GM08714 (cell line): ENCODE results near the gene CDKAL1.
"Not testable (repeated sequence)": the region's sequence is repeated elsewhere in the genome, so short reads cannot be mapped to it uniquely, and the experiment has no call there.

ENCODE experiments used
- H3K4me3 ChIP-seq: fragments of 200-500 bp; sonication (Bioruptor generic); 2 replicates; pipeline ENCODE4 v1.5.1; 2014; ENCODE audit warnings: mild to moderate bottlenecking, low read length, inconsistent platforms
- ZNF274 ChIP-seq: IDR thresholded peaks from 2 replicates; pipeline ENCODE4 v1.6.1; 2012; ENCODE audit warnings: mild to moderate bottlenecking, low read depth, low read length

Gene CDKAL1

DNA sequence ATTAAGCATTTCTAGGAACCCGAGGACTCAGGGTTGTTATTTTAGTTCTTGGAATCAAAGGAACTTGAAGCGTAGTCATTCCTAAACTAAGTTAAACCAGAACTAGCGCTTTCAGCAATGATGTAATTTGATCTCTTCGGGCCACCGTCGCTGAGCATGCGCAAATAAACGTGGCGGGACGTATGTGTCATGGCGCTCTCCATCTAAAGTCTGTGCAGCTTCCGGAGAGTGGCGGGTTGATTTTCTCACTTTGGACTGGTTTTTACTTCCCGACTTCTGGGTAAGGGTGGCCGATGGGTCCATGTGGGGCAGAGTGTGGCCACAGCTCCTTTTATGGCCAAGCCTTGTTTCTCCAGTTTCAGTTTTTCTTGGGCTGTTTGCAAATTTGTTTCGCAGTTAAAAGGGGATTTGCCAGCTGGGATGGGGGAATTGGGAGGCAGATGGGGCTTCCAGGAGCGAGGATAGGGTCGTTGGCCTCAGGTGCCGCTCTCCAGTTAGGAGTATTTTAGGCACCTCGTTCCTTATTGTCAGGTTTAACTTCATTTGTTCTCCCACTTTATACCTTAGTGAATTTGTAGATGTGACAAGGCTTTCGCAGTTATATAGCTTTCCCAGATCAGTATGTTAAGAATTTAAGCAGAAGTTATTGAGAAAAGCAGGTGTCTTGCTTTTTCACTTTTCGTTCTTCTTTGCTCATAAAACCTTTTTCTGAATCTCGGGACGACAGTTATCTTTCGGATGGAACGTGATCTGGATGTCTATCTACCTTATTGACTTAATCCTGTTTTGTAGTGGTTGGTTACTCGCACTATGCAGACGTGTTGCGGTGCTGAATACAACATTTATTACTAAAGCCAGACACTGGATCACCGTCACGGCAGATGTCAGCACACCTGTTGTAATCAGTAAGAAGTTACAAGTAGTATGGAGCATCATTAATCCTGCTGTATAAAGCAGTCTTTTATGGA is at the start of gene CDKAL1:
Gene CDKAL1, plus strand, starts transcription at position 163 of the 968 bp plus-strand sequence. CDS start 11,894 bp downstream, outside the sequence.
- peak within 1 kb of the TSS; percentile 94 for H3K4me3 ChIP-seq
- no peak for TF ChIP-seq ZNF274

- H3K4me3 ChIP-seq = no peak overlapping the region
- no peak for TF ChIP-seq ZNF274
Measured at GRCh38 chr6:20486641-20487040, 47.6 kb upstream of the CDKAL1 start.

DNA sequence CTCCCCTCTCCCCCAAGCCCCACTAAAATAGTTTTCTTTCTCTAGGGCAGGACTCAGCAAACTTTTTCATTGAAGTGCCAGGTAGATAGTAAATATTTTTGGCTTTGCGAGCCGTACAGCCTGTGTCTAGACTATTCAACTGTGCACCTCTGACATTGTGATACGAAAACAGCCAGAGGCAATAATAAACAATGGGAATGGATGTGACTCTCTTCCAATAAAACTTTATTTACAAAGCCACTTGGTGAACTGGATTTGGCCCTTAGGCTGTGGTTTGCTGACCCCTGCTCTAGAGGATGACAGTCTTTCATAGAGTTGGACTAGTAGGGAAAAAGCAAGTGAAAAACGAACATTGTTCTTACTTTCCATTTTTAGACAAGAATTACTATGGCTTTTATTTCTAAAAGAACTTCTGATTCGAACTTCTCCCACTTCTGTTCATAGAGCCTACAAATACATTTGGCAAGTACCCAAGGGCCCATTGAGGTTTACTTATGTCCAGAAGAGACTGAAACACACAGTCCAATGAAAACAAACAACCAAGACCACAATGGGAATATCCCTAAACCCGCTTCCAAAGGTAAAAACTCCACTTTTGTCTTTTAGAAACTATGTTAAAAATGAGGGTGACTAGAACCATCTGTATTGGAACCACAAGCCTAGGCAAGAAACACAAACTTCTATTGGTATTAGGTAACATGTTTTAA is 46.4 kb upstream of the CDKAL1 start:
- no peak for TF ChIP-seq ZNF274
- no peak overlapping the region for H3K4me3 ChIP-seq

- no peak for TF ChIP-seq ZNF274
Measured at GRCh38 chr6:20490591-20490990, 43.7 kb upstream of the CDKAL1 start.

DNA sequence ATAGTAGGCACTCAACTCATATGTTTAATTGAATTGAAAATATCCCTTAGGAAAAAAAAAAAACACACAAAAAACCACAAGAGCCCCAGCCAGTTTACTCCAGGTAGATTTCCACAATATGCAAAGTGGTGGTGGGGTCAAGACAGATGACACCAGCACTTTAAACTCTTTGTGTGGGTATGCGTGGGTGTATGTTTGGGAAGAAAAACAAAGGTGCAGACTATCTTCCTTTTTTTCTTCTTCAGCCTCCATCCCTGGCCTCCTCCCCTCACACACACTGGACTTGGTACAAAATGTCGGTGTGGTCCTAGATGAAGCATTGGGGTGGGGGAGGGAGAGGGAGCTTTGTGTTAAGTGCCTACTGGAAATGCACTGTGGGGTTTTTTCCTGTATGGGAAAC is 42.2 kb upstream of the CDKAL1 start:
- no peak for TF ChIP-seq ZNF274
- H3K4me3 ChIP-seq = no peak overlapping the region

More at GRCh38 chr6:20490591-20490990, 43.7 kb upstream of the CDKAL1 start:
- no peak overlapping the region for H3K4me3 ChIP-seq

GRCh38 chr6:20497216-20498040 is 36.8 kb upstream of the CDKAL1 start:
- H3K4me3 ChIP-seq = no peak overlapping the region
- TF ChIP-seq ZNF274 = no peak

GRCh38 chr6:20498041-20498385 is 36.2 kb upstream of the CDKAL1 start:
- no peak for TF ChIP-seq ZNF274
- no peak overlapping the region for H3K4me3 ChIP-seq

GRCh38 chr6:20509212-20509611 is 25.0 kb upstream of the CDKAL1 start:
- H3K4me3 ChIP-seq = no peak overlapping the region
- no peak for TF ChIP-seq ZNF274

DNA sequence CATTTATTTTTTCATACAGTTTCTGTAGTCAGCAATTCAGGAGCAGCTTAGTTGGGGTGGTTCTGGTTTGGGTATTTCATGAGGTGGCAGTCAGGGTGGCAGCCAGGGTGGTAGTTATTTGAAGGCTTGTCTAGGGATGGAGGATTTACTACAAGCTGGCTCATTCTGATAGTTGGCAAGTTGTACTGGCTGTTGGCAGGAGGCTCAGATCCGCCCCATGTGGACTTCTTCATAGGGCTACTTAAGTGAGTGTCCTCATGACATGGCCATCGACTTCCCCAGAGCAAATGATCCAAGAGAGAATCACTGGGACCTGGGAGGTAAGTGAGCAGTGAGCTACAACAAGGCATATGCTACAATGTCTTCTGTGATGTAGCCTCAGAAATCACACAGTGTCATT is 22.4 kb upstream of the CDKAL1 start:
- TF ChIP-seq ZNF274 = no peak
- H3K4me3 ChIP-seq = no peak overlapping the region

DNA sequence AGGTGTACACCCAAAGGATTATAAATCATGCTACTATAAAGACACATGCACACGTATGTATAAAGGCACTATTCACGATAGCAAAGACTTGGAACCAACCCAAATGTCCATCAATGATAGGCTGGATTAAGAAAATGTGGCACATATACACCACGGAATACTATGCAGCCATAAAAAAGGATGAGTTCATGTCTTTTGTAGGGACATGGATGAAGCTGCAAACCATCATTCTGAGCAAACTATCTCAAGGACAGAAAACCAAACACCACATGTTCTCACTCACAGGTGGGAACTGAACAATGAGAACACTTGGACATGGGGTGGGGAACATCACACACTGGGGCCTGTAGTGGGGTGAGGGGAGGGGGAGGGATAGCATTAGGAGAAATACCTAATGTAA is 9.0 kb upstream of the CDKAL1 start:
- H3K4me3 ChIP-seq = not testable (repeated sequence)

- not testable (repeated sequence) for H3K4me3 ChIP-seq
Measured at GRCh38 chr6:20529086-20529448, 5.2 kb upstream of the CDKAL1 start.

- no peak overlapping the region for H3K4me3 ChIP-seq
- TF ChIP-seq ZNF274 = no peak
Measured at GRCh38 chr6:20532881-20533280, 1.4 kb upstream of the CDKAL1 start.

DNA sequence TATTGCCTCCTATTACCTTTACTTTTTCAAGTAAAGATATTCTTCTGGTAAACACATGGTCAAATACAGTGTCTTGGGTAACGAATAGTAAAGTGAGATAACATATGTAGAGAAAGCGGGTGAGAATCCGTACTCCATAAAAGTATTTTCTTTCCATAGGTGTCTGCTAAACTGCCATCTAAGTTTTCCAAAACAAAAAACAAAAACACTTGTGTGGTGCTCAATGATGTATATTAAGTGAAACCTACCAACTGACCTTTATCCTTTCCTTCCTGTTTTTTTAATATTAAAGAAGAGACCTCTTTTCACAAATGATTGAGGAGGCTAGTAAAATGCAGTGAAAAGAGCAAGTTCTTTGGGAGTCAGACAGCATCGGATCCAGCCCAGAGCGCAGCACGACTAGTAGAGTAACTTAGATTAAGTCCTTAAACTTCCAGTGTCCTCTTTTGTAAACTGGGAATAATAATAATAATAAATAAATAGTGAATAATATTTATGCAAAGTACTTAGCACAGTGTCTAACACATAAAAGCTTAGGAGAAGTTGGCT is 437 bp upstream of the CDKAL1 start:
- no peak for TF ChIP-seq ZNF274
- 0 out of 2 replicates have a peak overlapping the region, but pooled peaks have one; percentile 94 for H3K4me3 ChIP-seq

GRCh38 chr6:20538131-20538662 is 3.9 kb downstream of the CDKAL1 start:
- no peak overlapping the region for H3K4me3 ChIP-seq

DNA sequence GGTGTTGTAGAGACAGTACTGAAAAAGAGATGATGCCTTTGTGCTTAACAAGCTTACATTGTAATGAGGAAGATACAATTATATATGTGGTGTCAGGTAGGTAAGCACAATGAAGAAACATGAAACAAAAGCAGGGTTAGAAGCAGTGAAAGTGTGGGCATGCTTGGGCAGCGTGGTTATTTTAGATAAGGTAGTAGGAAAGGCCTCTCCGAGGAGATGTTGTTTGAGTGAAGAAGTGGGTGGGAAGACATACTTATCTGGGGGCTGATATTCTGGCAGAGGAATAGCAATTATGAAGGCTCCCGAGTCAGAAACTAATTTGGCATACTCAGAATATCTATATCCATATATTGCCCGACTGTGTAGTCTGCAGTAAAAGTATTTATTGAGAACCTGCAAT is 4.7 kb downstream of the CDKAL1 start:
- TF ChIP-seq ZNF274 = no peak
- no peak overlapping the region for H3K4me3 ChIP-seq

More at GRCh38 chr6:20538131-20538662, 3.9 kb downstream of the CDKAL1 start:
- TF ChIP-seq ZNF274 = no peak
